DND-41 (cell line): ENCODE results near the gene TTC39B.

Source experiments
- CTCF ChIP-seq: IDR thresholded peaks from 2 replicates; pipeline ENCODE4 v1.5.1; 2012; ENCODE audit warnings: borderline replicate concordance, low read length, moderate library complexity, mild to moderate bottlenecking; ENCODE audit not compliant: poor library complexity, severe bottlenecking; ENCODE audit errors: extremely low read depth
- EZH2 ChIP-seq: IDR thresholded peaks from 3 replicates; pipeline ENCODE4 v1.6.1; 2012; ENCODE audit warnings: borderline replicate concordance, low read depth, mild to moderate bottlenecking, moderate library complexity, low read length, inconsistent platforms; ENCODE audit not compliant: severe bottlenecking

- no peak for TF ChIP-seq CTCF
- TF ChIP-seq EZH2, result no peak
Measured at GRCh38 chr9:15262581-15262980, 44.4 kb downstream of the TTC39B start.
